Spleen (tissue), 7 donors: ENCODE measurements around the gene RTL10.

Source experiments
- POLR2A ChIP-seq, 3 donors: fragments of 450-650 bp; IDR thresholded peaks; one replicate each; pipeline ENCODE4 v1.5.1; 2017; ENCODE audit warnings: antibody characterized with exemption in 3 of 3, mild to moderate bottlenecking in 1 of 3
- POLR2AphosphoS5 ChIP-seq, 3 donors: sonication (generic); formaldehyde crosslinking; IDR thresholded peaks; one replicate each; pipeline ENCODE4 v1.5.1; 2017; ENCODE audit warnings: antibody characterized with exemption in 3 of 3
- TF ChIP-seq, protein P1 (sequence below), 11 experiments: fragments of 200-600 bp in 7 of 11; fragments of 450-650 bp in 4 of 11; sonication (generic) in 4 of 11; IDR thresholded peaks in 8 of 11; conservative IDR thresholded peaks in 3 of 11; 1 replicate in 7 of 11; 2 replicates in 4 of 11; pipeline versions ENCODE4 v1.4.0 to v1.8.0; 2016 to 2021; ENCODE audit warnings: antibody characterized with exemption in 11 of 11, inconsistent platforms in 4 of 11, mild to moderate bottlenecking in 1 of 11
- donor health status: DM: no; HTN: no; CAD: no; lungs with moderate emphysema.
- donor health status: DM: no; HTN: no; CAD: no.
- donor health status: DM: no; HTN: no; CAD: no.

DNA sequence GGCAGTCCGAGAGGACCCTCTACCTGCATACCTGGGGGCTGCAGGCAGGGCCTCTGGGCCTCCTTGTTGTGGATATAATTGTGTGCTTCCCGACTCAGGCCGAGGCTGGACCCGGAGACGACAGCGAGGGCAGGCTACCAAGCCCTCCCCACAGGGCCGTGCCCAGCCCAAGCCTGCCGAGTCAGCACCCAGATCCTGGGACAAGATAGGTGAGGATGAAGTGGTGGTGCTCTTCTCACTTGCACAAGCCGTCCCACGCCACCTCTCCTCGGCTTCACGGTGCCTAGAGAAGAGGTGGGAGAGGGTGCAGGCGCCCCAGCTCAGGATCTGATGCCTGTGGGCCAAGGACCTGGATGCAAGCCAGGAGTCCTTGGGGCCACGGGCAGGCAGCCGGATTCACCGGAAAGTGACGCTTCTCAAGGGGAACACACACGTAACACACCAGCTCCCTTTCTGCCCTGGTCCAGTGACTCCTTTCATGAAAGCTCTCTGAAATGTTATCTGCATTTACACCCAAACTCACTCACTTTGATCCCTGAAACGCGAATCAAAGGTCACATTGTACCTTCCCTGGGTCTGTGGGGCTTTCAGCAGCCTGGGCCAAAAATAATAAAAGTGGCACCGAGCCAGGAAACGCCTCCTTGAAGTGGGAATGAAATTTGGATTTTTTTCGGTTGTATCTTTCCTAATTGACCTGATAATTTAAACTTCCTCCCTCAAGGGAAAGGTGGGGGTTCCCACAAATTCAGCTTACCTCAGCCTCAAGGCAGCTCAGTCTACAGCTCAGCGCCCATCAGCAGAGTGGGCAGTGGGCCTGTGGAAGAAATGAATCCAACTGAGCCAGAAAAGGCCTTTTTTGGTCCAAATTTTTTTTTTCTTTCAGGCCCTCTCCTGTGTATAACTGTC, 1.1 kb upstream of the RTL10 start:
- TF ChIP-seq, protein P1, sequence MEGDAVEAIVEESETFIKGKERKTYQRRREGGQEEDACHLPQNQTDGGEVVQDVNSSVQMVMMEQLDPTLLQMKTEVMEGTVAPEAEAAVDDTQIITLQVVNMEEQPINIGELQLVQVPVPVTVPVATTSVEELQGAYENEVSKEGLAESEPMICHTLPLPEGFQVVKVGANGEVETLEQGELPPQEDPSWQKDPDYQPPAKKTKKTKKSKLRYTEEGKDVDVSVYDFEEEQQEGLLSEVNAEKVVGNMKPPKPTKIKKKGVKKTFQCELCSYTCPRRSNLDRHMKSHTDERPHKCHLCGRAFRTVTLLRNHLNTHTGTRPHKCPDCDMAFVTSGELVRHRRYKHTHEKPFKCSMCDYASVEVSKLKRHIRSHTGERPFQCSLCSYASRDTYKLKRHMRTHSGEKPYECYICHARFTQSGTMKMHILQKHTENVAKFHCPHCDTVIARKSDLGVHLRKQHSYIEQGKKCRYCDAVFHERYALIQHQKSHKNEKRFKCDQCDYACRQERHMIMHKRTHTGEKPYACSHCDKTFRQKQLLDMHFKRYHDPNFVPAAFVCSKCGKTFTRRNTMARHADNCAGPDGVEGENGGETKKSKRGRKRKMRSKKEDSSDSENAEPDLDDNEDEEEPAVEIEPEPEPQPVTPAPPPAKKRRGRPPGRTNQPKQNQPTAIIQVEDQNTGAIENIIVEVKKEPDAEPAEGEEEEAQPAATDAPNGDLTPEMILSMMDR (IDR thresholded peaks at IDR 0.05 in 8 of 11, conservative IDR thresholded peaks at IDR 0.05 in 3 of 11), result no peak
- TF ChIP-seq POLR2A (IDR thresholded peaks at IDR 0.05), result peak in 1 of 3 donors; percentile 12
- peak; percentile 72 to 86 (median 83) for TF ChIP-seq POLR2AphosphoS5 (IDR thresholded peaks at IDR 0.05)
